ENCODE measurements around the gene ABTB1.

DNA sequence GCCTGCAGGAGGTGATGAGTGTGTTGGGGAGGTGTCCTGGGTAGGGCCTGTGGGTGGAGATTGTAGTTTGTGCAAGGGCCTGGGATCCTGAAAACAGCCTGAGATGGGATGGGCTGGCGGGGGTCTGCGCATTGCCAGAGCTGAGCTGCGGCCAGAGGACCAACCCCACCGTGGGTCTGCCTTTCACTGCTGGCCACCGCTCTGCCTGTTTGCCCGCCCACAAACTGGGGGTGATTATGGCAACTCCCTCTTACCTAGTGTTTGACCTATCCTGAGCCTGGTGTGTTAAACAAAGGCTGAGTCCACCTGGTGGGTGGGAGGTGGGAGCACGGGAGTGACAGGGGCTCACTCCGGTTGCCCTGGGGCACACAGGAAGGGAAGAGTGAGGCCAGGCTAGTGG, 9.8 kb downstream of the ABTB1 start:
- TF ChIP-seq, protein P1, sequence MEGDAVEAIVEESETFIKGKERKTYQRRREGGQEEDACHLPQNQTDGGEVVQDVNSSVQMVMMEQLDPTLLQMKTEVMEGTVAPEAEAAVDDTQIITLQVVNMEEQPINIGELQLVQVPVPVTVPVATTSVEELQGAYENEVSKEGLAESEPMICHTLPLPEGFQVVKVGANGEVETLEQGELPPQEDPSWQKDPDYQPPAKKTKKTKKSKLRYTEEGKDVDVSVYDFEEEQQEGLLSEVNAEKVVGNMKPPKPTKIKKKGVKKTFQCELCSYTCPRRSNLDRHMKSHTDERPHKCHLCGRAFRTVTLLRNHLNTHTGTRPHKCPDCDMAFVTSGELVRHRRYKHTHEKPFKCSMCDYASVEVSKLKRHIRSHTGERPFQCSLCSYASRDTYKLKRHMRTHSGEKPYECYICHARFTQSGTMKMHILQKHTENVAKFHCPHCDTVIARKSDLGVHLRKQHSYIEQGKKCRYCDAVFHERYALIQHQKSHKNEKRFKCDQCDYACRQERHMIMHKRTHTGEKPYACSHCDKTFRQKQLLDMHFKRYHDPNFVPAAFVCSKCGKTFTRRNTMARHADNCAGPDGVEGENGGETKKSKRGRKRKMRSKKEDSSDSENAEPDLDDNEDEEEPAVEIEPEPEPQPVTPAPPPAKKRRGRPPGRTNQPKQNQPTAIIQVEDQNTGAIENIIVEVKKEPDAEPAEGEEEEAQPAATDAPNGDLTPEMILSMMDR (conservative IDR thresholded peaks at IDR 0.05; ENCODE audit: low read depth, low read length), result no peak
- TF ChIP-seq EZH2phosphoT487 (IDR thresholded peaks at IDR 0.05; ENCODE audit: borderline replicate concordance, low read length) (no peak), EZH2 (IDR thresholded peaks at IDR 0.05; ENCODE audit: low read length, unreplicated experiment) (no peak)
